Activated CD4-positive, alpha-beta T cell treated with anti-CD3 and anti-CD28 coated beads, Interleukin-2, amount 50 U/mL, for 1 hour (primary cell): ENCODE results near the gene PLCB1.
"Not testable (repeated sequence)": the region's sequence is repeated elsewhere in the genome, so short reads cannot be mapped to it uniquely, and the experiment has no call there.

ENCODE experiments used
- DNase-seq: peaks from one replicate; pipeline ENCODE4 v3.0.0-alpha.2; 2020

The PLCB1 gene

DNA sequence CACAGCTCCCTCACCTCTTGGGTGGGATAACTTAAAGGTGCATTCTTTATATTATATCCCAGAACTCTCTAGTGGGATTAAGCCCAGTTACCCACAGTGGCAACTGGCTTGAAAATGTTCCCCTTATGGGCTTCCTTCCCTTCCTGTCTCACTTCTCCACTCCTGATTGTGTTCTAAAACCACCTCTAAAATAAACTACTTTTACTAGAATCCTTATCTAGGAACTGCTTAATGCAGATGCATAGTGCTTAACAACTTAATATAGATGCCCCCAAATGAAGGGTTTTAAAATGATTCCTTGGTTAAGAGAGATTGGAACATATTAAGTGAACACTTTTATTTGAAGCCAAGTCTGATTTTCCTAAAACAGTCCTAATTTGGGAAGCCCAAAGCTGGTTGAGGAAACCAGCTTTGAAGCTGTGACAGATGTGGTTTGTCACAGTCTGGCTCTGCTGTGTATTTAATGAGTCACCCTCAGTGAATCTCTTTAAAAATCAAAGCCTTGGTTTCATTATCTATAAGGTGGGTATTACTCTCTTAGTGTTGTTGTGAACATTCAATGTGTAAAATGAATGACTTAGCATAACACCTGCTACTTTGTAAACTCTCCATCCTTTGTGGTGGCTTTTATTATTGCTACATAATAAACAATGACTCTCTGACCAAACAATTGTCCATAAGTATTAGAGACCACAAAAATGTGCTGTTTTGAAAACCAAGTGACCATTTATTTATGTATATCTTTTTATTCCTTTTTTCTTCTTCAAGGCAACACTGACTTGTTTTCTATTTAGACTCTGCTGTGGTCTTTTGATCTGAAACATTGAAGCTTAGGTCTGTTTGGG is 24.4 kb downstream of the PLCB1 start:
- DNase-seq, result no peak

GRCh38 chr20:8159217-8159616 is 27.2 kb downstream of the PLCB1 start:
- DNase-seq, result not testable (repeated sequence)

DNA sequence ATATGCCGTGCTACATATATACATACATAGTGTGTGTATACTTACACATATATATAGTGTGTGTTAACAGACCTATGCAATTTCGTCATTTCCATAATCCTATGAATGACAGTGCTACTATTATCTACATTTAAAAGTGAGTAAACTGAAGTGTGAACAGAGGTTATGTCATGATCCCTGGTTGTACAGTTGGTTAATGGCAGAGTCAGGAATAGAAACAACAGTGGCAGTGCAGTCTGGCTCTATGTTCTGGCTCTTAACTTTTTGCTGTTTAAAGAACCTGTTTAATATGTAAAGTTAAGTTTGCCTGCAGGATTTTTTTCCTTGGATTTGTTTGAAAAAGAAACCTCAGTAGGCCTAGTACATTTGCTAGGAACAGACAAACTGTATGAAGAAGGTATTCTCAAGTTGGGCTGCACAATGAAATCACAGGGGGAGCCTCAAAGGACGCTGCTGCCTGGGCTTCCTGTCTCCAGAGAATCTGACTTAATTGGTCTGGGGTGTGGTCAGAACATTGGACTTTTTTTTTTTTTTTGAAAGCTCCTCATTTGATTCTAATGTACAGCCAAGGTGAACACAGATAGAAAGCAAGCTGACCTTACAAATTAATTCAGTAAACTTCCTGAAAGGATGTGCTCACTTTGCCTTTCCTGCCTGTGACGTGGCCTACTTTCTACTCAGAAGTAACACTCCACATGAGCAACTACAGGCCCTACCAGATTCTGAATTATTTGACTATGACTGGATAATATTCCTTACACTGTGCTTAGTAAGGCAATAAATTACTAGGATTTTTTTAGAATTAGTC is 29.4 kb downstream of the PLCB1 start:
- DNase-seq, result no peak

DNA sequence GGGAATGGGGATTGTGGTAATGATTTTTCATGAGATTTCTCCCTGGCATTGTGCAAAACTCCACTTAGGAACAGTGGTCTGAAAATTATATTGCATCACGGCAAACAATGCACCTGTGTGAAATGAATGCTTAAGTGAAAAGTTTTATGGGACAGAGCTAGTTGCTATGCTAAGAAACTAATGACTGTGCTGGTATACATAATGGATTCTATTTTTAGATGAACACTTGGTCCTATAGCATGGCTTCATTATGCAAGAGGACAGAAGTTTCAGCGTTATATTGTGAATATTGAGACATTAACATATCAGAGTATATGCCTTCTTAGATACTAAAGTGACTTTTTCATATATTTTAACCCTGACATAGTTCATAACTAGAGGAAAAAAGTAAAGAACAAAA is 30.5 kb downstream of the PLCB1 start:
- DNase-seq, result no peak

DNA sequence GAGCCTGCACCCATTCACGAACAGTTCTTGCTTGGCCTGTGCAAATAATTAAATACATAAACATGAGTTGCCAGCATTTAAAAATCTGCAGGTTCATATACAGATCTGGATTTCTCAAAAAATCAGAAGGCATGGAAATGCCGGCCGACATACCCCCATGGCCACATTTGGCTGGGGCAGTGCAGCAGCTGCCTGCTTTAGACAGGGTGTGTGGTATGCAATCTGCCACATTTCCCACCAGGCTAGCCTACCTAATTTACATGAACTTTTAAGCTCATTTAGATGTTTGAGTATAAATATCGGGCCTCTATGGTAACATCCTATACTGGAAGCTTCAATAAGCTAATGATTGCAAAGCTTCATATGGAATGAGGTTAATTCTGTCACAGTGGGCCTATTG is 31.5 kb downstream of the PLCB1 start:
- DNase-seq, result no peak

GRCh38 chr20:8166730-8167129 is 34.7 kb downstream of the PLCB1 start:
- DNase-seq, result no peak

DNA sequence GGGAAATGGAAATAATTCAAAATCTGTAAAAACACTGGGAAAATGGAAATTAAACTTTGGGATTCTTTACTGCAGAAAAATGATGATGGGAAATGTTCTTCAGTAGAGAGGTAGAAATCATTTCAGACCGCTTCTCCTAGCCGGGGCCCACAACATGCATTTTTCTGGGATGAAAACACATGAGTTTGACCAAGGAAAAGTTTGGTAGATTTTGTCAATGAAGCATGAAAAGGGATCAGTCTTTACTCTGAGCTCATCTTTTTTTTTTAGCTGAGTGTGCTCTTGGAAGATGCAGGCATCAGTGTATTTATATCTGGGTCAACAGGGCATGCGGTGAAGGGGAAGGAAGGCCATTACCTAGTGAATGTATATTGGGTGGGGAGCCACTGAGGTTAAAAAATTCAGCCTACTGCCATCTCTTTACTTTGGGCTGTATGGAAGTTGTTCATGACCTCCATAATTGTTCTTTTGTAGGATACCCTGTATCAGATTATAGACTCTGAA is 36.8 kb downstream of the PLCB1 start:
- no peak for DNase-seq

DNA sequence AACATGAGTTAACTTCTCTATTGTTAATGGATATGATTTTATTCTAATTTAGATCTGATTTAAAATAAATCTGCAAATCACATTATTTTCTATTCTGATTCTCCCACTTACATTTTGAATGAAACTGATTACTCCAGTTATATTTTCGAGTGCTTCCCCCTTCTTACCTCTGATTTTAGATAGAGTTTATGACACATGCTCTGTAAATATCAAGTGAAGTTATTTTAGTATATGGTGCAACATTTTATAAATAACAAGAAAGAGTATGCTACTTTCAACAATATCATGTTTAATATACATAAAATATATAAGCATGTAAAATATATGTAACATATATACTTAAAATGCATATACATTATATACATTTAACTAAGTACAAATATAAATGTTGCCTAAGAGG is 38.9 kb downstream of the PLCB1 start:
- DNase-seq, result no peak

- DNase-seq, result no peak
These were observed 40.1 kb downstream of the PLCB1 start for GRCh38 chr20:8172191-8172590.

DNA sequence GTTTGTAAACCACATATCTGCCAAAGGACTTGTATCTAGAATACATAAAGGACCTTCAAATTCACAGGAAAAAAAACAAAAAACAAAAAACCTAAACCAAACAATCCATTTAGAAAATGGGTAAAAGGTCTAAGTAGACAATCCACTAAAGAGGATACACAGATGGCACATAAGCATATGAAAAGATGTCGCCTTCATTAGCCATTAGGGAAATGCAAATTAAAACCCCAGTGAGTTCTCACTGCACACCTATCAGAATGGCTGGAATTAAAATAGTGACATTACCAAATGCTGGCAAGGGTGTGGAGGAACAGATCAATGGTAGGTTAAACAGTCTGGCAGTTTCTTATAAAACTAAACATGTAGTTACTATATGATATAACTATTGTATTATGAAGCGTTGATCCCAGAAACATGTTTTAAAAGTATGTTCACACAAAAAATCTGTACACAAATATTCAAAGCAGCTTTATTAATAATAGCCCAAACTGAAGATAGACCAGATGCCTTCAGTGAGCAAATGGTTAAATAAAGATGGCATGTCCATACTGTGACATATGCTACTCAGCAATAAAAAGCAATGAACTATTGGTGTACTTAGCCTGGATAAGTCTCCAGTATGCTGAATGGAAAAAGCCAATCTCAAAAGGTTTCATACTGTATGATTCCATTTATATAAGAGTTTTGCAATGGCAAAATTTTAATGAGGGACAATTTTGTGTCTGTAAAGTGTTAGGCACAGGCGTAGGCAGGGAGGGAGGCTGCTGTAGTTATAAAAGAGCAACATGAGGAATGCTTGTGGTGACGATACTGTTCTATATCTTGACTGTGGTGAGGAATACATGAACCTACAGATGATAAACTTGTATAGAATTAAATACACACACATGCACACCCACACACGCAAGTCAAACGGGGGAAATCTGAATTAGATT is 43.9 kb downstream of the PLCB1 start:
- DNase-seq, result no peak

GRCh38 chr20:8183526-8183925 is 51.5 kb downstream of the PLCB1 start:
- no peak for DNase-seq

- no peak for DNase-seq
These were observed 55.7 kb downstream of the PLCB1 start for GRCh38 chr20:8187740-8188139.

DNA sequence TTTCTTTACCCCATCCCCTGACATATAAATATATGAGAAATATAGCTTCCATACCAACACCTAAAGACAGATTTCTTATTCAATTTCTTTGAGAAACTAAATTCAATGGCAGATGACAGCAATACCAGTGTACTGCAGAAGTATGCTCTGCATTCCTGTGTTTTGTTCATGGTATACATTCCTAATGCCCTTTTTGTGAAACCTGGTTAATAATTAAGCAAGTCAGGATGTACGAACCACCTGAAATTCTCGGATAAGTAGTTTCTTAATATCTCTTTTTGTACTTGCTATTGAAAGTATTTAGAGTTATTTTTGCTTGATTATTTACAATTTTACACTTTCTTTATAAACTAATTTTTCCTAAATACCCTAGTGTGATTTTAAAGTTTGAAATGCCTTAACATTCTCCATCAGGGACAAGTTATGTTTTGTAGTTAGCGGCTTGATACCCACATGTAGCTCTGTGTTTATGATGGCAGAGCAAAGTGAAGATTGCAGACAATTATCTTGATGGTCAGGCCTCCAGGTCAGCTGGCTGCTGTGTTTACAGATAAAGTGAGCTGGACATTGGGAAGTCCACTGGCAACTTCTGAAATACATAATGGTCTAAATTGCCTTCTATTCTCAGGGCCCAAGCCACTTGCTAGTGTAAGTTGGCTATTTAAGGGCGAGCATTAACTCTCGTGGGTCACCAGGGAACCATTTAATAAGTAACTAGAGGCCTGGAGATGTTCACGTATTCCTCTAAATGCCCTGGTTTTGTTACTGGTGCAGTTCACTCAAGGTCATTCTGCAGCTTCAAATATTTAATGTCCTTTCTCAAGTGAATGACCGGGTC is 58.2 kb downstream of the PLCB1 start:
- no peak for DNase-seq

DNA sequence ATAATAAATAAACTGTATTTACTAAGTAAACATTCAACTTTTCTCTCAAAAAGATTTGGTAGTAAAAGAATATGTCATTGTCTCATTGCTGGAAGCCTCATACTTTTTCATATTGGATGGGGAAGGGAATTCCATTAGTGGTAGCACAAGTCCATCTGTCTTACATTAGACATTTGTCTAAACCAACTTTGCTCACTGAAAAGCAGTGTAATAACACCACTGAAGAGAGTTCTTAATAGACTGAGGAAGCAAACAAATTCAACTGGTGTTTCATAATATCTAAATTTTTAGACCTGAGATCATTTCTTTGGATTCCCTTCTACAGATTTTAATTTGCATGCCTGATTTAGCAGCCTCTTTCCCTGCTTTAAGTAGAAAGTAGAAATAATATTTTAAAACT is 62.7 kb downstream of the PLCB1 start:
- no peak for DNase-seq

- DNase-seq, result no peak
These were observed 64.0 kb downstream of the PLCB1 start for GRCh38 chr20:8196096-8196495.

DNA sequence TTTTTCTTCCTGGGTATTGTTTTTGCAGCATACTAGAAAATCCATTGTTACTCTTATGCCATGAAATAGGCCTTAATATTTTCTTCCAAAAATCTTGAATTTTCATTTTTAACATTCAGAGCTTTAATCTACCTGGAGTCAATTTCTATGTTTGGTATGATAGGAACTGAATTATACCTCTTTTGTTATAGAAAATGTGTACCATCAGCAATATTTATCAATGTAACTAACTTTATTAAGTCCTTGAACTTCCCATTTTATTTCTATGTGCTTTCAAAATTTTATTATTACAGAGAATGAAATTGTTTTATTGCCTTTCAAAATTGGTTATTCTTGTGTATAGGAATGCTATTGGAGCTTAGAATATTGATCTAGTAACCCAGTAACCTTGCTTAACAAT is 68.2 kb downstream of the PLCB1 start:
- no peak for DNase-seq

GRCh38 chr20:8203366-8203765 is 71.3 kb downstream of the PLCB1 start:
- no peak for DNase-seq

DNA sequence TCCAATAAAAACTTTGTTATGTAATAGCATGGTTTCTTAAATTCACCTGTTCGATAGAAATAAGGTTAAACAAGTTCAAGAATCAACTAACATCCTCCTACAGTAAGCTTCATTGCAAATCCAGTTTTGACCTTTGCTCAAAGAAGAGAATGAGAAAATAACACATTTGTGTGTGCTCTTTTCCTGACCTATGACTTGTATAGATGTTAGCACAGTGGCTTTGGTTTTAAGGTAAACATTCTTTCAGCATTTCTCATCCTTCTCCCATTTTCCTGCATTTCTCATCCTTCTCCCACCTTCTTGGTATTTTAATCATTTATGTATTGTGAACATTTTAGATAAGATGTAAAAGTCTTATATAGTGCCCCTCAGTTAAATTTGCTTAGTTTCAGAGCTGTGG is 73.9 kb downstream of the PLCB1 start:
- DNase-seq, result no peak

DNA sequence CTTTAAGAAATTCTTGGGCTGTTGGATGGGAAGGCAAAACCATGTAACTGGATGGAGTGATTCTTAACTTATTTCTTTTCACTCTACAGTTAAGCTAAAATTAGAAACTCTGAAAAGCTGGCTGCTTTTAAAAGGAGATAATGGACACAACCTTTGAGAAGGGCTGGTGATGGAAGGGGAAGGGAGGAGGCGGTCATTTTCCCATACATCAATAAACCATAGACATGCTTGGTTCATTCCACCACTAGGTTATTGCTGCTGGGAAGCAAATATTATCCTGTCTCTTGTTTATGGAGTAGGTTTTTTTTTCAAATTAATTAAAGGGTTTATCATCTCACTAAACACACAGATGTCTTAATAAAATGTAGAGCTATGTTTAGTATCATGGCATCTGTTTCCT is 76.2 kb downstream of the PLCB1 start:
- no peak for DNase-seq

GRCh38 chr20:8209061-8209460 is 77.0 kb downstream of the PLCB1 start:
- no peak for DNase-seq

GRCh38 chr20:8210749-8211148 is 78.7 kb downstream of the PLCB1 start:
- no peak for DNase-seq

GRCh38 chr20:8212286-8212685 is 80.2 kb downstream of the PLCB1 start:
- DNase-seq, result no peak
